Measurements from ENCODE around the gene WDR93.

- no peak for TF ChIP-seq CTCF (IDR thresholded peaks at IDR 0.05)
- no peak for TF ChIP-seq POLR2A (IDR thresholded peaks at IDR 0.05; ENCODE audit: low read depth)
- TF ChIP-seq POLR2AphosphoS5 (IDR thresholded peaks at IDR 0.05): no peak
- no peak for TF ChIP-seq EP300 (IDR thresholded peaks at IDR 0.05)
Measured at GRCh38 chr15:89767411-89767915, 76.9 kb downstream of the WDR93 start.

Measured in esophagus muscularis mucosa (tissue), 4 donors.